Spleen (tissue), 7 donors: Measurements from ENCODE around the gene BCO2.

ENCODE experiments used
- CTCF ChIP-seq, 11 experiments: fragments of 200-600 bp in 7 of 11; fragments of 450-650 bp in 4 of 11; sonication (generic) in 4 of 11; IDR thresholded peaks in 8 of 11; conservative IDR thresholded peaks in 3 of 11; 1 replicate in 7 of 11; 2 replicates in 4 of 11; pipeline versions ENCODE4 v1.4.0 to v1.8.0; 2016 to 2021; ENCODE audit warnings: antibody characterized with exemption in 11 of 11, inconsistent platforms in 4 of 11, mild to moderate bottlenecking in 1 of 11
- POLR2A ChIP-seq, 3 donors: fragments of 450-650 bp; IDR thresholded peaks; one replicate each; pipeline ENCODE4 v1.5.1; 2017; ENCODE audit warnings: antibody characterized with exemption in 3 of 3, mild to moderate bottlenecking in 1 of 3
- POLR2AphosphoS5 ChIP-seq, 3 donors: sonication (generic); formaldehyde crosslinking; IDR thresholded peaks; one replicate each; pipeline ENCODE4 v1.5.1; 2017; ENCODE audit warnings: antibody characterized with exemption in 3 of 3
- donor health status: DM: no; HTN: no; CAD: no; lungs with moderate emphysema.
- donor health status: DM: no; HTN: no; CAD: no.
- donor health status: DM: no; HTN: no; CAD: no.

GRCh38 chr11:112241486-112241885, 66.2 kb downstream of the BCO2 start:
- TF ChIP-seq CTCF (IDR thresholded peaks at IDR 0.05 in 8 of 11, conservative IDR thresholded peaks at IDR 0.05 in 3 of 11) (no peak), POLR2A (IDR thresholded peaks at IDR 0.05) (no peak), POLR2AphosphoS5 (IDR thresholded peaks at IDR 0.05) (no peak)
